ENCODE results near the gene RAPGEF1. TPM values are rescaled to one million over a fixed set of nuclear protein-coding genes. Genes with fewer than 3 reads are reported as not detected.

RAPGEF1 gene
- total and polyA plus RNA-seq, 2 of the 13 experiments (the other 11 are each of a cell fraction or from before 2014, with no cell fraction given), result 21.2 to 38.9 TPM

GRCh38 chr9:131545003-131545785, 194.7 kb downstream of the RAPGEF1 start, which contains the start of gene PRRT1B (continued):
- no peak for TF ChIP-seq FIP1L1 (IDR thresholded peaks at IDR 0.05; ENCODE audit: borderline replicate concordance, insufficient read depth, low read depth, low read length)
- TF ChIP-seq TOE1 (CRISPR knock-in tag; IDR thresholded peaks at IDR 0.05), result no peak
- peak; percentile 44; the same call in 1 of the 2 replicates for TF ChIP-seq ZNF274 (CRISPR knock-in tag; IDR thresholded peaks at IDR 0.05)
- TF ChIP-seq HNF1B (CRISPR knock-in tag; IDR thresholded peaks at IDR 0.05), result peak; percentile 99
- peak; percentile 89 for TF ChIP-seq RNF2 (conservative IDR thresholded peaks at IDR 0.05; ENCODE audit: low read depth)
- peak; percentile 100 for TF ChIP-seq HNRNPUL1 (IDR thresholded peaks at IDR 0.05; ENCODE audit: low read depth, low read length)
- no peak; the same call in 1 of the 2 replicates for TF ChIP-seq ZNF460 (CRISPR knock-in tag; IDR thresholded peaks at IDR 0.05; ENCODE audit: borderline replicate concordance)
- TF ChIP-seq ZNF10 (CRISPR knock-in tag; IDR thresholded peaks at IDR 0.05; ENCODE audit: borderline replicate concordance, low read depth), result no peak
- TF ChIP-seq ZNF746 (CRISPR knock-in tag; IDR thresholded peaks at IDR 0.05), result no peak
- TF ChIP-seq HNF4G (IDR thresholded peaks at IDR 0.05; ENCODE audit: borderline replicate concordance, low read depth, low read length), result no peak
- TF ChIP-seq HNF4G (CRISPR knock-in tag; IDR thresholded peaks at IDR 0.05; ENCODE audit: borderline replicate concordance, low read depth), result peak; percentile 22; the same call in 1 of the 2 replicates
- TF ChIP-seq NFE2 (CRISPR knock-in tag; IDR thresholded peaks at IDR 0.05), result no peak
- TF ChIP-seq ZNF75D (CRISPR knock-in tag; IDR thresholded peaks at IDR 0.05; ENCODE audit: borderline replicate concordance), result no peak
- no peak for TF ChIP-seq CENPX (CRISPR knock-in tag; IDR thresholded peaks at IDR 0.05)
- TF ChIP-seq GABPA (IDR thresholded peaks at IDR 0.05; ENCODE audit: low read depth, low read length), result peak; percentile 14; the same call in 1 of the 2 replicates
- TF ChIP-seq GABPA (CRISPR knock-in tag; IDR thresholded peaks at IDR 0.05; ENCODE audit: low read depth), result no peak
- no peak for TF ChIP-seq RELA (CRISPR knock-in tag; IDR thresholded peaks at IDR 0.05)
- peak; percentile 52; the same call in 1 of the 2 replicates for TF ChIP-seq MAX (IDR thresholded peaks at IDR 0.05)
- 0 out of 2 replicates have a peak, but pooled peaks have one; percentile 77 for TF ChIP-seq ZNF672 (CRISPR knock-in tag; IDR thresholded peaks at IDR 0.05)
- TF ChIP-seq ELF3 (CRISPR knock-in tag; IDR thresholded peaks at IDR 0.05), result peak; percentile 86
- TF ChIP-seq ZNF362 (CRISPR knock-in tag; IDR thresholded peaks at IDR 0.05; ENCODE audit: borderline replicate concordance), result peak; percentile 64; the same call in 1 of the 2 replicates
- TF ChIP-seq PITX1 (CRISPR knock-in tag; IDR thresholded peaks at IDR 0.05), result 0 out of 2 replicates have a peak, but pooled peaks have one; percentile 51
- TF ChIP-seq ZFP91 (CRISPR knock-in tag; IDR thresholded peaks at IDR 0.05; ENCODE audit: borderline replicate concordance), result peak; percentile 58; the same call in 1 of the 2 replicates
- TF ChIP-seq KDM2A (CRISPR knock-in tag; IDR thresholded peaks at IDR 0.05; ENCODE audit: borderline replicate concordance, low read depth), result peak; percentile 81
